HCT116 (cell line): ENCODE measurements around the gene TMA7B. TPM values are rescaled to one million over a fixed set of nuclear protein-coding genes. Genes with fewer than 3 reads are reported as not detected.

Source experiments
- ATAC-seq: fragments of 200-7000 bp; cut with Tn5 transposase; 2 replicates; pipeline ENCODE4 v1.9.1; 2020; ENCODE audit warnings: mild to moderate bottlenecking, moderate library complexity
- BruUV-seq: library from RNA; stranded (reverse); fragments of 400-500 nt; replicated peaks from 2 replicates; lab custom pipeline; 2021; lab: Mats Ljungman, UMichigan
- CTCF ChIA-PET: fragments of 300-600 bp; sonication (Branson Sonifier 250); formaldehyde crosslinking; loops from one replicate; lab custom pipeline; 2021; ENCODE audit warnings: antibody characterized with exemption; lab: Charles Lee
- POLR2A ChIA-PET: fragments of 300-600, 350-600 bp; sonication (Branson Sonifier 250); formaldehyde crosslinking; loops from one replicate; lab custom pipeline; 2021; ENCODE audit warnings: antibody characterized with exemption; lab: Charles Lee
- RAD21 ChIA-PET, 2 experiments: fragments of 300-600 bp; sonication (Branson Sonifier 250); formaldehyde crosslinking; loops; one replicate each; lab custom pipeline; 2023; ENCODE audit warnings: low total read pairs in 2 of 2; ENCODE audit not compliant: uncharacterized antibody in 2 of 2, unreplicated experiment in 2 of 2, low non-redundant PET in 1 of 2; lab: Charles Lee
- DNase-seq: peaks from one replicate; pipeline ENCODE4 v3.0.0-alpha.2; 2010; ENCODE audit warnings: low read depth, low spot score
- H2AFZ ChIP-seq: fragments of 200-600 bp; shearing (Covaris generic), sonication (generic); 2 replicates; pipeline ENCODE4 v1.6.1; 2017; ENCODE audit warnings: low read depth, mixed run types, mixed read lengths, antibody characterized with exemption, low read length; ENCODE audit not compliant: poor library complexity, severe bottlenecking
- H3K27ac ChIP-seq: 2 replicates; pipeline ENCODE4 v1.5.1; 2012; ENCODE audit warnings: low read depth, low read length
- H3K27me3 ChIP-seq: fragments of 200-600 bp; sonication (generic); 2 replicates; pipeline ENCODE4 v1.6.1; 2016; ENCODE audit warnings: mixed run types, low read length, mixed read lengths; ENCODE audit not compliant: insufficient read depth
- H3K36me3 ChIP-seq, 2 experiments: fragments of 200-500 bp in 1 of 2; fragments of 200-600 bp in 1 of 2; sonication (Bioruptor generic) in 1 of 2; sonication (generic) in 1 of 2; 2 replicates each; pipeline versions ENCODE4 v1.5.1 to v1.6.1; 2014 to 2016; ENCODE audit warnings: low read length in 2 of 2, inconsistent platforms in 1 of 2, mixed read lengths in 1 of 2, mixed run types in 1 of 2; ENCODE audit not compliant: insufficient read depth in 2 of 2, control insufficient read depth in 1 of 2
- H3K4me1 ChIP-seq, 2 experiments: fragments of 200-600 bp in 1 of 2; sonication (generic) in 1 of 2; 2 replicates each; pipeline versions ENCODE4 v1.5.1 to v1.6.1; 2012 to 2017; ENCODE audit warnings: low read length in 2 of 2, inconsistent platforms in 1 of 2, mild to moderate bottlenecking in 1 of 2, mixed read lengths in 1 of 2, mixed run types in 1 of 2, moderate library complexity in 1 of 2; ENCODE audit not compliant: insufficient read depth in 2 of 2, control insufficient read depth in 1 of 2
- H3K4me2 ChIP-seq: fragments of 200-600 bp; sonication (generic); 2 replicates; pipeline ENCODE4 v1.6.1; 2017; ENCODE audit warnings: mixed run types, low read length, mixed read lengths
- H3K4me3 ChIP-seq, 2 experiments: fragments of 200-600 bp in 1 of 2; sonication (generic) in 1 of 2; replicated peaks in 1 of 2; 2 replicates each; pipeline ENCODE4 v1.5.1; 2011 to 2016; ENCODE audit warnings: low read length in 2 of 2, control low read depth in 1 of 2, low read depth in 1 of 2, mild to moderate bottlenecking in 1 of 2, mixed read lengths in 1 of 2, mixed run types in 1 of 2
- H3K79me2 ChIP-seq: fragments of 200-600 bp; sonication (generic); 2 replicates; pipeline ENCODE4 v1.6.1; 2017; ENCODE audit warnings: mild to moderate bottlenecking, mixed run types, low read length, moderate library complexity, mixed read lengths; ENCODE audit not compliant: insufficient read depth
- H3K9ac ChIP-seq: fragments of 200-600 bp; sonication (generic); 2 replicates; pipeline ENCODE4 v1.6.1; 2016; ENCODE audit warnings: low read length, mixed read lengths
- H3K9me2 ChIP-seq: fragments of 200-600 bp; sonication (generic), shearing (Covaris generic); 2 replicates; pipeline ENCODE4 v1.6.1; 2017; ENCODE audit warnings: mixed run types, mild to moderate bottlenecking, moderate library complexity; ENCODE audit not compliant: insufficient read depth
- H3K9me3 ChIP-seq, 2 experiments: fragments of 200-500 bp in 1 of 2; fragments of 200-600 bp in 1 of 2; sonication (Bioruptor generic) in 1 of 2; sonication (generic) in 1 of 2; 2 replicates each; pipeline ENCODE4 v1.6.1; 2014 to 2017; ENCODE audit warnings: low read length in 2 of 2, mixed read lengths in 2 of 2, inconsistent platforms in 1 of 2, low read depth in 1 of 2, mild to moderate bottlenecking in 1 of 2, mixed run types in 1 of 2, moderate library complexity in 1 of 2; ENCODE audit not compliant: control insufficient read depth in 1 of 2, insufficient read depth in 1 of 2
- H4K20me1 ChIP-seq: fragments of 200-600 bp; sonication (generic), shearing (Covaris generic); 2 replicates; pipeline ENCODE4 v1.6.1; 2017; ENCODE audit warnings: mixed run types, mild to moderate bottlenecking, moderate library complexity; ENCODE audit not compliant: insufficient read depth
- ATF3 ChIP-seq: IDR thresholded peaks from 2 replicates; pipeline ENCODE4 v1.6.1; 2012
- CBX3 ChIP-seq: IDR thresholded peaks from 2 replicates; pipeline ENCODE4 v1.6.1; 2012; ENCODE audit warnings: low read depth
- CEBPB ChIP-seq: IDR thresholded peaks from 2 replicates; pipeline ENCODE4 v1.6.1; 2012; ENCODE audit warnings: low read depth
- CTCF ChIP-seq, 3 experiments: fragments of 200-600 bp in 1 of 3; sonication (generic) in 1 of 3; IDR thresholded peaks in 2 of 3; conservative IDR thresholded peaks in 1 of 3; 2 replicates each; pipeline ENCODE4 v1.5.1; 2012 to 2017; ENCODE audit warnings: low read depth in 2 of 3, low read length in 2 of 3, antibody characterized with exemption in 1 of 3, borderline replicate concordance in 1 of 3, control low read depth in 1 of 3, mild to moderate bottlenecking in 1 of 3, mixed read lengths in 1 of 3, mixed run types in 1 of 3, moderate library complexity in 1 of 3; ENCODE audit not compliant: insufficient read depth in 1 of 3
- EGR1 ChIP-seq: IDR thresholded peaks from 2 replicates; pipeline ENCODE4 v1.6.1; 2012; ENCODE audit warnings: low read depth
- ELF1 ChIP-seq: IDR thresholded peaks from 2 replicates; pipeline ENCODE4 v1.6.1; 2012; ENCODE audit warnings: low read depth, borderline replicate concordance
- EZH2 ChIP-seq: fragments of 200-600 bp; sonication (generic); IDR thresholded peaks from 2 replicates; pipeline ENCODE4 v1.6.1; 2017; ENCODE audit warnings: antibody characterized with exemption, mixed run types
- EZH2phosphoT487 ChIP-seq: fragments of 200-600 bp; IDR thresholded peaks from 2 replicates; pipeline ENCODE4 v1.6.1; 2018; ENCODE audit warnings: antibody characterized with exemption, borderline replicate concordance
- FOSL1 ChIP-seq: IDR thresholded peaks from 2 replicates; pipeline ENCODE4 v1.6.1; 2012; ENCODE audit warnings: low read depth
- JUND ChIP-seq: IDR thresholded peaks from 2 replicates; pipeline ENCODE4 v1.6.1; 2012
- POLR2A ChIP-seq: IDR thresholded peaks from 2 replicates; pipeline ENCODE4 v1.7.0; 2011; ENCODE audit warnings: borderline replicate concordance; ENCODE audit not compliant: insufficient read depth, insufficient read length; ENCODE audit errors: extremely low read depth
- POLR2AphosphoS5 ChIP-seq: IDR thresholded peaks from 2 replicates; pipeline ENCODE4 v1.6.1; 2011; ENCODE audit warnings: mild to moderate bottlenecking, low read depth, low read length, moderate library complexity
- REST ChIP-seq: IDR thresholded peaks from 2 replicates; pipeline ENCODE4 v1.6.1; 2012; ENCODE audit warnings: low read depth
- SIN3A ChIP-seq: IDR thresholded peaks from 2 replicates; pipeline ENCODE4 v1.6.1; 2012; ENCODE audit warnings: low read depth
- SP1 ChIP-seq: IDR thresholded peaks from 2 replicates; pipeline ENCODE4 v1.6.1; 2012; ENCODE audit warnings: low read depth
- SRF ChIP-seq: IDR thresholded peaks from 2 replicates; pipeline ENCODE4 v1.6.1; 2012; ENCODE audit warnings: low read depth
- TCF7L2 ChIP-seq: IDR thresholded peaks from 2 replicates; pipeline ENCODE4 v1.7.0; 2011; ENCODE audit warnings: borderline replicate concordance, inconsistent platforms; ENCODE audit not compliant: insufficient read depth, insufficient read length; ENCODE audit errors: extremely low read depth
- YY1 ChIP-seq: IDR thresholded peaks from 2 replicates; pipeline ENCODE4 v1.6.1; 2011; ENCODE audit warnings: low read length, low read depth, moderate library complexity, mild to moderate bottlenecking; ENCODE audit not compliant: insufficient replicate concordance; ENCODE audit errors: extremely low read depth
- ZFX ChIP-seq: fragments of 450-650 bp; IDR thresholded peaks from 2 replicates; pipeline ENCODE4 v1.6.1; 2017
- intact Hi-C: fragments of 100-400 bp; cut with micrococcal nuclease; formaldehyde crosslinking; loops from 2 replicates; pipeline ENCODE4 v1.10.0; 2022
- total RNA-seq: library from RNA; stranded (reverse); gene quantifications from one replicate; pipeline ENCODE4 v1.2.1, GENCODE V29; 2021; ENCODE audit not compliant: unreplicated experiment
- TF ChIP-seq, protein P1 (sequence below): IDR thresholded peaks from 2 replicates; pipeline ENCODE4 v1.6.1; 2012

The TMA7B gene
- total RNA-seq, 1 experiment from 2014 or later: not detected

- ATAC-seq (peak; percentile 91), DNase-seq (peak; percentile 24)
- H3K9me2 ChIP-seq: no peaks in the 10 kb centered on the region
- no peaks in the 10 kb centered on the region for H4K20me1 ChIP-seq
- ChIA-PET RAD21 (no interaction called here), POLR2A (no interaction called here), CTCF (interaction anchor here (2.1 kb wide), 1 partner anchor 30 kb away, joined by 6 read pairs; no protein-coding TSS in a partner anchor)
- H3K36me3 ChIP-seq: peaks cover 0 to 6% of the 10 kb centered on the region in 2 experiments; a peak in 2 of 4 replicates
- H3K27me3 ChIP-seq: no peaks in the 10 kb centered on the region
- intact Hi-C loops: no loop called here
- peak within 1 kb of the TSS; percentile 89 for H3K9ac ChIP-seq
- H3K9me3 ChIP-seq: no peaks in the 10 kb centered on the region
- H3K79me2 ChIP-seq: peaks cover 48% of the 10 kb centered on the region
- peak within 1 kb of the TSS; percentile 66 for H3K27ac ChIP-seq
- H3K4me2 ChIP-seq: peak within 1 kb of the TSS; percentile 98
- no peak for TF ChIP-seq SIN3A
- no peak for TF ChIP-seq YY1
- TF ChIP-seq ATF3: no peak
- TF ChIP-seq EZH2phosphoT487: no peak
- TF ChIP-seq ZFX: peak; percentile 96
- TF ChIP-seq CBX3: peak; percentile 72; the same call in 1 of the 2 replicates
- no peak for TF ChIP-seq REST
- TF ChIP-seq CTCF (IDR thresholded peaks at IDR 0.05 in 2 of 3, conservative IDR thresholded peaks at IDR 0.05 in 1 of 3; ENCODE audit: borderline replicate concordance in 1 of 3, insufficient read depth in 1 of 3, low read depth in 2 of 3, low read length in 2 of 3): no peak
- TF ChIP-seq TCF7L2: no peak
- peak; percentile 57 for TF ChIP-seq POLR2A
- TF ChIP-seq JUND: no peak
- no peak for TF ChIP-seq ELF1
- TF ChIP-seq, protein P1, sequence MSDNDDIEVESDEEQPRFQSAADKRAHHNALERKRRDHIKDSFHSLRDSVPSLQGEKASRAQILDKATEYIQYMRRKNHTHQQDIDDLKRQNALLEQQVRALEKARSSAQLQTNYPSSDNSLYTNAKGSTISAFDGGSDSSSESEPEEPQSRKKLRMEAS: peak; percentile 98
- TF ChIP-seq CEBPB: no peak
- no peak for TF ChIP-seq FOSL1
- TF ChIP-seq SP1: no peak
- TF ChIP-seq POLR2AphosphoS5: peak; percentile 53; the same call in 1 of the 2 replicates
- TF ChIP-seq EZH2: no peak
- TF ChIP-seq SRF: no peak
- peak; percentile 85 for TF ChIP-seq EGR1
- no peak within 1 kb of the TSS for H2AFZ ChIP-seq
- peaks cover 20 to 38% of the 10 kb centered on the region in 2 experiments for H3K4me1 ChIP-seq
- no TSS peak for BruUV-seq
- H3K4me3 ChIP-seq: peak within 1 kb of the TSS; percentile 73 to 90
These were observed 34.6 kb downstream of the TMA7B start, which contains the start of gene FAM83F for GRCh38 chr22:39994566-39995392. TSS of gene FAM83F (plus strand) at chr22:39994954. CDS start at chr22:39995043, 89 bp downstream.
